Left lung (tissue), 10 donors: ENCODE data around the gene CBFA2T2. TPM values are rescaled to one million over a fixed set of nuclear protein-coding genes. Genes with fewer than 3 reads are reported as not detected.

Experiments
- ATAC-seq: fragments of 200-7000 bp; cut with Tn5 transposase; one replicate; pipeline ENCODE4 v1.9.1; 2020; ENCODE audit warnings: moderate library complexity
- DNase-seq, 4 donors: peaks; one replicate each; pipeline ENCODE4 v3.0.0-alpha.2; 2013 to 2020
- H3K27ac ChIP-seq, 2 donors: fragments of 200-600 bp; sonication (generic) in 1 of 2; one replicate each; pipeline versions ENCODE4 v1.5.0 to v1.8.0; 2020 to 2021
- H3K27me3 ChIP-seq, 2 donors: fragments of 200-600 bp; sonication (generic) in 1 of 2; one replicate each; pipeline versions ENCODE4 v1.5.0 to v1.8.0; 2020 to 2021
- H3K36me3 ChIP-seq, 2 donors: fragments of 200-600 bp; sonication (generic) in 1 of 2; one replicate each; pipeline versions ENCODE4 v1.5.0 to v1.8.0; 2020 to 2021
- H3K4me1 ChIP-seq, 2 donors: fragments of 200-600 bp; one replicate each; pipeline ENCODE4 v1.8.0; 2021
- H3K4me3 ChIP-seq, 2 donors: fragments of 200-600 bp; sonication (generic) in 1 of 2; one replicate each; pipeline versions ENCODE4 v1.5.0 to v1.8.0; 2020 to 2021; ENCODE audit warnings: mild to moderate bottlenecking in 1 of 2
- H3K9me3 ChIP-seq, 2 donors: fragments of 200-600 bp; sonication (generic) in 1 of 2; one replicate each; pipeline versions ENCODE4 v1.5.0 to v1.8.0; 2020 to 2021
- intact Hi-C, 2 donors: fragments of 100-400 bp; cut with DNase I; formaldehyde crosslinking; loops; one replicate each; pipeline versions ENCODE4 v1.11.2 to v1.14.2; 2022
- polyA plus RNA-seq, 6 donors: library from polyadenylated mRNA; unstranded; fragments of 120-200 nt; gene quantifications; one replicate each; pipeline ENCODE4 v1.2.1, GENCODE V29; 2013; ENCODE audit not compliant: insufficient read length in 6 of 6
- total RNA-seq, 2 donors: library from RNA; stranded (reverse); fragmentation: NEBNext Ultra II Directional; extraction: Animal tissue kit (Norgen Biotek cat#: 25700); gene quantifications; one replicate each; pipeline ENCODE4 v1.2.1, GENCODE V29; 2021
- TF ChIP-seq, protein P1 (sequence below), 2 donors: fragments of 200-600 bp; sonication (generic) in 1 of 2; IDR thresholded peaks; one replicate each; pipeline versions ENCODE4 v1.5.0 to v1.8.0; 2021; ENCODE audit warnings: antibody characterized with exemption in 2 of 2
- donor health status: DM: no; HTN: yes; CAD: no.
- donor health status: DM: no; HTN: no; CAD: no.

Gene CBFA2T2
- total and polyA plus RNA-seq, 8 donors, result 11.9 to 54.4 (median 43.8) TPM

DNA sequence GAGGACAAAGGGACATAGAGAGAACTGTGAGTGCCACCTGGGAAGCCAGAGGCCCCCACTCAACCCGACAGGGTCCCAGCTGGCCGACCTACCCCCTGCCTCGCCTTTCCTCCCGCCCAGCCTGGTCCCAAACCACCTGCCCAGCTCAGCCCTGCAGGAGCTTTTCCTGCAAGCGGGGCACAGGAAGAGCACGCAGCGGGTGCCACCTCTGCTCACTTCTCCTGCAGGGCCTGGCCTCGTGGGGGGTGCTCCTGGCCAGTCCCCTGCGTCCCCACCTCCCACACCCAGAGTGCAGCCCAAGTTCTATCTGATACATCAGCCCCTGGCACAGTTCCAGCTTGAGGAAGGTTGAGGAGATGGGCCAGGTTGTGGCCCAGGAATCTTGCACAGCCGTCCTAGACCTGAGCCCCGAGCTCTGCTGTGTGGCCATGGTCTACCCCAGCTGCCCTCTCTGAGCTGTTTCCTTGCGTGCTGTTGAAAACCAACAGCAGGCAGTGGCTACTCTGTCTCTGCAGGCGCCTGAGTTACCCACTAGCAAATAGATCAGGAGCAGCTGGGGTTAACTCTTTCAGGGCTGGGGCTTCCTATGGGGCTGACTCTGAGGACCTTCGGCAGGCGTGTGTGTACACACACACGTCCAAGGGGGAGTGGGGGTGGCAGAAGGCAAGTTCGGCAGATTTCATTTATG, 182.7 kb downstream of the CBFA2T2 start:
- H3K27me3 ChIP-seq, result no peaks in the 10 kb centered on the region
- DNase-seq (peak in 1 of 4 donors; percentile 29), ATAC-seq (no peak)
- peaks cover 0 to 11% of the 10 kb centered on the region in 2 donors for H3K36me3 ChIP-seq
- H3K4me3 ChIP-seq, result peak overlapping the region; percentile 57 to 62
- H3K27ac ChIP-seq, result no peak overlapping the region
- intact Hi-C loops, result no loop called here
- TF ChIP-seq, protein P1, sequence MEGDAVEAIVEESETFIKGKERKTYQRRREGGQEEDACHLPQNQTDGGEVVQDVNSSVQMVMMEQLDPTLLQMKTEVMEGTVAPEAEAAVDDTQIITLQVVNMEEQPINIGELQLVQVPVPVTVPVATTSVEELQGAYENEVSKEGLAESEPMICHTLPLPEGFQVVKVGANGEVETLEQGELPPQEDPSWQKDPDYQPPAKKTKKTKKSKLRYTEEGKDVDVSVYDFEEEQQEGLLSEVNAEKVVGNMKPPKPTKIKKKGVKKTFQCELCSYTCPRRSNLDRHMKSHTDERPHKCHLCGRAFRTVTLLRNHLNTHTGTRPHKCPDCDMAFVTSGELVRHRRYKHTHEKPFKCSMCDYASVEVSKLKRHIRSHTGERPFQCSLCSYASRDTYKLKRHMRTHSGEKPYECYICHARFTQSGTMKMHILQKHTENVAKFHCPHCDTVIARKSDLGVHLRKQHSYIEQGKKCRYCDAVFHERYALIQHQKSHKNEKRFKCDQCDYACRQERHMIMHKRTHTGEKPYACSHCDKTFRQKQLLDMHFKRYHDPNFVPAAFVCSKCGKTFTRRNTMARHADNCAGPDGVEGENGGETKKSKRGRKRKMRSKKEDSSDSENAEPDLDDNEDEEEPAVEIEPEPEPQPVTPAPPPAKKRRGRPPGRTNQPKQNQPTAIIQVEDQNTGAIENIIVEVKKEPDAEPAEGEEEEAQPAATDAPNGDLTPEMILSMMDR (IDR thresholded peaks at IDR 0.05), result no peak
- H3K4me1 ChIP-seq, result peaks cover 14 to 49% of the 10 kb centered on the region in 2 donors
- H3K9me3 ChIP-seq, result no peaks in the 10 kb centered on the region

- intact Hi-C loops, result no loop called here
- ATAC-seq (no peak), DNase-seq (peak in 1 of 4 donors; percentile 34)
- H3K36me3 ChIP-seq, result peaks cover 0 to 11% of the 10 kb centered on the region in 2 donors
- H3K4me1 ChIP-seq, result peaks cover 10 to 44% of the 10 kb centered on the region in 2 donors
- H3K9me3 ChIP-seq, result no peaks in the 10 kb centered on the region
- peak overlapping the region; percentile 57 to 62 for H3K4me3 ChIP-seq
- TF ChIP-seq, protein P1 (IDR thresholded peaks at IDR 0.05), result no peak
- H3K27me3 ChIP-seq, result no peaks in the 10 kb centered on the region
- no peak overlapping the region for H3K27ac ChIP-seq
Observed at GRCh38 chr20:33673114-33673409, 183.2 kb downstream of the CBFA2T2 start.

- Histone ChIP-seq H3K4me1 (peaks cover 8 to 40% of the 10 kb centered on the region in 2 donors), H3K36me3 (peaks cover 0 to 11% of the 10 kb centered on the region in 2 donors), H3K9me3 (no peaks in the 10 kb centered on the region), H3K27me3 (no peaks in the 10 kb centered on the region), H3K4me3 (peak overlapping the region; percentile 57 to 62), H3K27ac (peak overlapping the region; percentile 72 to 88)
- intact Hi-C loops, result no loop called here
- DNase-seq (peak in 1 of 4 donors; percentile 63), ATAC-seq (peak; percentile 3)
- TF ChIP-seq, protein P1 (IDR thresholded peaks at IDR 0.05), result no peak
Observed at GRCh38 chr20:33673410-33674293, 183.8 kb downstream of the CBFA2T2 start.

- peaks cover 8 to 40% of the 10 kb centered on the region in 2 donors for H3K4me1 ChIP-seq
- no peaks in the 10 kb centered on the region for H3K27me3 ChIP-seq
- intact Hi-C loops, result no loop called here
- TF ChIP-seq, protein P1 (IDR thresholded peaks at IDR 0.05), result no peak
- H3K4me3 ChIP-seq, result peak within 1 kb of the TSS; percentile 57 to 62
- H3K27ac ChIP-seq, result peak within 1 kb of the TSS; percentile 72 to 88
- H3K9me3 ChIP-seq, result no peaks in the 10 kb centered on the region
- DNase-seq, result peak in 3 of 4 donors; percentile 83 to 97 (median 84)
- ATAC-seq, result peak; percentile 87
- H3K36me3 ChIP-seq, result peaks cover 0 to 11% of the 10 kb centered on the region in 2 donors
Observed at GRCh38 chr20:33674294-33675135, 184.6 kb downstream of the CBFA2T2 start, which contains the start of gene NECAB3. Gene NECAB3, minus strand, starts transcription at chr20:33674428. Its CDS starts 76 bp downstream, at chr20:33674352.
